ENCODE data around the gene NTHL1.
"Not testable (repeated sequence)": the region's sequence is repeated elsewhere in the genome, so short reads cannot be mapped to it uniquely, and the experiment has no call there.

The NTHL1 gene

GRCh38 chr16:2015947-2016208 lies 31.8 kb downstream of the NTHL1 start:
- Histone ChIP-seq H3K4ac (ENCODE audit: low read depth, low read length) (no peak overlapping the region), H2BK120ac (ENCODE audit: insufficient read depth, low read length, poor library complexity) (no peak overlapping the region), H3K9me3 (ENCODE audit: insufficient read depth, low read depth, low read length) (peaks cover 2% of the 10 kb centered on the region), H3K4me2 (ENCODE audit: low read length) (no peak overlapping the region), H4K12ac (ENCODE audit: low read depth, low read length) (no peak overlapping the region), H3K36me3 (ENCODE audit: control insufficient read depth in 1 of 2, insufficient read depth in 2 of 2, low read length in 2 of 2) (no peaks in the 10 kb centered on the region), H3K4me3 (ENCODE audit: low read depth, low read length) (no peak overlapping the region), H2AFZ (ENCODE audit: insufficient read depth, low read length, poor library complexity) (no peak overlapping the region), H3K27me3 (ENCODE audit: insufficient read depth, low read length) (peaks cover 22% of the 10 kb centered on the region), H3K79me2 (ENCODE audit: control insufficient read depth, insufficient read depth, low read length, poor library complexity) (no peaks in the 10 kb centered on the region), H4K8ac (ENCODE audit: low read depth, low read length) (no peak overlapping the region), H3K23ac (ENCODE audit: low read length) (no peak overlapping the region), H3K14ac (ENCODE audit: low read length) (no peak overlapping the region), H3K18ac (ENCODE audit: low read length) (no peak overlapping the region), H3K79me1 (ENCODE audit: low read length) (no peaks in the 10 kb centered on the region), H3K27ac (ENCODE audit: low read depth, low read length) (no peak overlapping the region), H2BK5ac (ENCODE audit: low read depth, low read length, poor library complexity) (no peak overlapping the region), H3K9ac (ENCODE audit: low read length) (no peak overlapping the region), H2BK12ac (ENCODE audit: low read length) (no peak overlapping the region), H4K91ac (ENCODE audit: low read depth, low read length) (no peak overlapping the region), H2AK5ac (ENCODE audit: low read length) (no peak overlapping the region), H3K4me1 (ENCODE audit: control insufficient read depth in 1 of 2, insufficient read depth in 2 of 2, low read length in 2 of 2) (peaks cover 6 to 12% of the 10 kb centered on the region in 2 experiments)
- no CpG with 5 or more reads among the region's 7 CpGs for WGBS (ENCODE audit: extremely low coverage, insufficient coverage, insufficient read length)
- no peak for DNase-seq

GRCh38 chr16:2015117-2015946 lies 32.3 kb downstream of the NTHL1 start:
- Histone ChIP-seq H4K8ac (ENCODE audit: low read depth, low read length) (no peak overlapping the region), H3K14ac (ENCODE audit: low read length) (no peak overlapping the region), H3K4me3 (ENCODE audit: low read depth, low read length) (no peak overlapping the region), H3K36me3 (ENCODE audit: control insufficient read depth in 1 of 2, insufficient read depth in 2 of 2, low read length in 2 of 2) (no peaks in the 10 kb centered on the region), H3K4me1 (ENCODE audit: control insufficient read depth in 1 of 2, insufficient read depth in 2 of 2, low read length in 2 of 2) (peaks cover 10 to 12% of the 10 kb centered on the region in 2 experiments), H3K4ac (ENCODE audit: low read depth, low read length) (no peak overlapping the region), H4K91ac (ENCODE audit: low read depth, low read length) (no peak overlapping the region), H3K18ac (ENCODE audit: low read length) (no peak overlapping the region), H3K79me2 (ENCODE audit: control insufficient read depth, insufficient read depth, low read length, poor library complexity) (no peaks in the 10 kb centered on the region), H3K79me1 (ENCODE audit: low read length) (no peaks in the 10 kb centered on the region), H3K27me3 (ENCODE audit: insufficient read depth, low read length) (peaks cover 17% of the 10 kb centered on the region), H2AFZ (ENCODE audit: insufficient read depth, low read length, poor library complexity) (no peak overlapping the region), H2BK12ac (ENCODE audit: low read length) (no peak overlapping the region), H3K9me3 (ENCODE audit: insufficient read depth, low read depth, low read length) (peaks cover 1% of the 10 kb centered on the region), H2BK120ac (ENCODE audit: insufficient read depth, low read length, poor library complexity) (no peak overlapping the region), H2BK5ac (ENCODE audit: low read depth, low read length, poor library complexity) (no peak overlapping the region), H2AK5ac (ENCODE audit: low read length) (no peak overlapping the region), H4K12ac (ENCODE audit: low read depth, low read length) (no peak overlapping the region), H3K23ac (ENCODE audit: low read length) (no peak overlapping the region), H3K4me2 (ENCODE audit: low read length) (no peak overlapping the region), H3K27ac (ENCODE audit: low read depth, low read length) (no peak overlapping the region), H3K9ac (ENCODE audit: low read length) (no peak overlapping the region)
- no peak for DNase-seq
- WGBS (ENCODE audit: extremely low coverage, insufficient coverage, insufficient read length), result no CpG with 5 or more reads among the region's 24 CpGs

GRCh38 chr16:2013527-2013926 lies 34.1 kb downstream of the NTHL1 start:
- no peak overlapping the region for H4K91ac ChIP-seq (ENCODE audit: low read depth, low read length)
- H2AK5ac ChIP-seq (ENCODE audit: low read length), result no peak overlapping the region
- H3K79me2 ChIP-seq (ENCODE audit: control insufficient read depth, insufficient read depth, low read length, poor library complexity), result peaks cover 7% of the 10 kb centered on the region
- H4K12ac ChIP-seq (ENCODE audit: low read depth, low read length), result no peak overlapping the region
- no CpG with 5 or more reads among the region's 15 CpGs for WGBS (ENCODE audit: extremely low coverage, insufficient coverage, insufficient read length)
- H2AFZ ChIP-seq (ENCODE audit: insufficient read depth, low read length, poor library complexity), result no peak overlapping the region
- H3K4me3 ChIP-seq (ENCODE audit: low read depth, low read length), result no peak overlapping the region
- no peak for DNase-seq
- peaks cover 8 to 10% of the 10 kb centered on the region in 2 experiments for H3K4me1 ChIP-seq (ENCODE audit: control insufficient read depth in 1 of 2, insufficient read depth in 2 of 2, low read length in 2 of 2)
- H3K23ac ChIP-seq (ENCODE audit: low read length), result no peak overlapping the region
- H3K36me3 ChIP-seq (ENCODE audit: control insufficient read depth in 1 of 2, insufficient read depth in 2 of 2, low read length in 2 of 2), result no peaks in the 10 kb centered on the region
- H3K18ac ChIP-seq (ENCODE audit: low read length), result no peak overlapping the region
- H2BK12ac ChIP-seq (ENCODE audit: low read length), result no peak overlapping the region
- no peak overlapping the region for H3K27ac ChIP-seq (ENCODE audit: low read depth, low read length)
- H3K14ac ChIP-seq (ENCODE audit: low read length), result no peak overlapping the region
- H3K4ac ChIP-seq (ENCODE audit: low read depth, low read length), result no peak overlapping the region
- no peaks in the 10 kb centered on the region for H3K9me3 ChIP-seq (ENCODE audit: insufficient read depth, low read depth, low read length)
- H2BK5ac ChIP-seq (ENCODE audit: low read depth, low read length, poor library complexity), result no peak overlapping the region
- peaks cover 2% of the 10 kb centered on the region for H3K27me3 ChIP-seq (ENCODE audit: insufficient read depth, low read length)
- no peak overlapping the region for H3K9ac ChIP-seq (ENCODE audit: low read length)
- H4K8ac ChIP-seq (ENCODE audit: low read depth, low read length), result no peak overlapping the region
- H3K79me1 ChIP-seq (ENCODE audit: low read length), result peaks cover 7% of the 10 kb centered on the region
- H2BK120ac ChIP-seq (ENCODE audit: insufficient read depth, low read length, poor library complexity), result no peak overlapping the region
- H3K4me2 ChIP-seq (ENCODE audit: low read length), result no peak overlapping the region

- not testable (repeated sequence) for H4K8ac ChIP-seq (ENCODE audit: low read depth, low read length); H3K27ac ChIP-seq (ENCODE audit: low read depth, low read length); H4K91ac ChIP-seq (ENCODE audit: low read depth, low read length); H3K23ac ChIP-seq (ENCODE audit: low read length); H2AK5ac ChIP-seq (ENCODE audit: low read length); H3K27me3 ChIP-seq (ENCODE audit: insufficient read depth, low read length); H3K79me1 ChIP-seq (ENCODE audit: low read length); H2BK5ac ChIP-seq (ENCODE audit: low read depth, low read length, poor library complexity); H3K14ac ChIP-seq (ENCODE audit: low read length); H3K4ac ChIP-seq (ENCODE audit: low read depth, low read length); H3K9ac ChIP-seq (ENCODE audit: low read length); H3K4me2 ChIP-seq (ENCODE audit: low read length); H4K12ac ChIP-seq (ENCODE audit: low read depth, low read length); H2BK12ac ChIP-seq (ENCODE audit: low read length); H3K18ac ChIP-seq (ENCODE audit: low read length); H3K79me2 ChIP-seq (ENCODE audit: control insufficient read depth, insufficient read depth, low read length, poor library complexity); H3K36me3 ChIP-seq (ENCODE audit: control insufficient read depth in 1 of 2, insufficient read depth in 2 of 2, low read length in 2 of 2); DNase-seq; H2AFZ ChIP-seq (ENCODE audit: insufficient read depth, low read length, poor library complexity); H3K4me3 ChIP-seq (ENCODE audit: low read depth, low read length); H3K9me3 ChIP-seq (ENCODE audit: insufficient read depth, low read depth, low read length); H2BK120ac ChIP-seq (ENCODE audit: insufficient read depth, low read length, poor library complexity)
- peaks cover 8 to 21% of the 10 kb centered on the region in 2 experiments for H3K4me1 ChIP-seq (ENCODE audit: control insufficient read depth in 1 of 2, insufficient read depth in 2 of 2, low read length in 2 of 2)
- WGBS (ENCODE audit: extremely low coverage, insufficient coverage, insufficient read length), result no CpG with 5 or more reads among the region's 9 CpGs
Measured at GRCh38 chr16:2011726-2012125, 35.9 kb downstream of the NTHL1 start.

Data from trophoblast cell (in vitro differentiated cells and primary cell).